ENCODE results near the gene DNAH1.
"Not testable (repeated sequence)": the region's sequence is repeated elsewhere in the genome, so short reads cannot be mapped to it uniquely, and the experiment has no call there.

DNAH1 gene

GRCh38 chr3:52313774-52314188 is 2.3 kb upstream of the DNAH1 start:
- no peak for DNase-seq

GRCh38 chr3:52314489-52314888 is 1.6 kb upstream of the DNAH1 start:
- no peak for DNase-seq

DNA sequence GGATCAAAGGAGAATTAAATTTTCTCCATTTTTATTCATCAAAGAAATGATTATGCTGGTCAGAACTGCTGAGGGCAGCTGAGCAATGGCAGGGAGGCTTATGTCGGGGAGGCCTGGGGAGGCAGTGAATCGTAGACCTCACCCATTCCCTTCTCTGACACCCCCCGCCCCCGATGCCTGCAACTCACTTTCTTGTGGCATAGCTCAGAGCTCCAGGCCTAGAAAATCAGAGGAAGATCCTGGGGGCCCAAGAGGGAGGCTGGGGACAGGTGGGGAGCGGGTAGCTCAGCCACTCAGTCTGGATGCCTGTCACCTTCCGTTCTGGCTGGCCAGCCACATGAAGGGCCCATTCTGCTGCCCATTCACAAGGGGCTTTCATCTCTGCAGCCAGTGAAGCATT is 1.1 kb upstream of the DNAH1 start:
- DNase-seq = no peak

GRCh38 chr3:52317208-52318000 is 1.3 kb downstream of the DNAH1 start:
- peak; percentile 60 to 65 for DNase-seq

- no peak for DNase-seq
These were observed 2.2 kb downstream of the DNAH1 start for GRCh38 chr3:52318186-52318816.

DNA sequence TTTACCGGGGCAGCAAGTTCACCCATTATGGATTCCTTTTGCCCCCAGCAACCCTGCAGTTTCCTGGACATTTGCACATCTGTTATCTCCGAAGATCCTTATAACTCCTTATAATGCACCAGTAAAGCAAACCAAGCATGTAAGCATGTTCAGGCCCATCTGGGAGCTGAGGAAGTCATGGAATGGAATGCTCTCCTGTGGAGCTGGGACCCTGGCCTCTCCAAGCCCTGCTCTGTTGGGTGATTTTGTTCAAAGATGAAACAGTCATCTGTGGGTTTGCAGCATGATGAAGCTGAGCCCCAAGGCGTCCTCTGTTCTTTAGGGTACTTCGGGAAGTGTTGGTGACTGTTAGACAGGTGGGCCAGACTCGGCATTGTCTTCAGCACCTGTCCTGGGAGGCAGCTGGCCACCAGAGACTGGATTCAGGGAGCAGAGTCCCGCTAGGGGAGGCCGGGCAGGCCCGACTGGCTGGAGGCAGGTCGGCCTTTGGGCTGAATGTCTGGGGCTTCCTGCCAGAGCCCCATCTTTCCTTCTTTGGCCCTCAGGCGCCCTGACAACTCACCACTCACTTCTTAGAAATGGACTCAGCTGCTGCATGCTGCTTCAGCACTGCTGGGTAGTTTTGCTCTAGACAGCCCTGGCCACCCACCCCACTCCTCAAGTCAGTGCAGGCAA is 3.9 kb downstream of the DNAH1 start:
- no peak for DNase-seq

GRCh38 chr3:52321481-52321880 is 5.4 kb downstream of the DNAH1 start:
- no peak for DNase-seq

DNA sequence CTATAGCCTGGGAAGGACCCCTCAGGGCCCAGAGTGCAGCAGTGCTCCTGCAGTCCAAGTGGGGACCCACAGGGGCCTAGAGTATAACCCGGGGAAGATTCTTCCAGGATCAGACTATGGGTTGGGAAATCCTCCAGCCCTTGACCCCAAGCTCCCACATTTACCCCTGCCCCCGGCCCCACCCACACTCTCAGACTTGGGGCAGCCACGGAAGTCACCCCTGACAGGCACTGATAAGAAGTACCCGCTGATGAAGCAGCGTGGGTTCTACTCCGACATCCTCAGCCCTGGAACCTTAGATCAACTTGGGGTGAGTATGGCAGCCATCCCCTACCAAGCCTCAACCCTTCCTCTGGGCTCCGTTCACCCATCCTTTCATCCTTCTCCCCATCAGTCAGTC is 6.3 kb downstream of the DNAH1 start:
- DNase-seq = no peak

DNA sequence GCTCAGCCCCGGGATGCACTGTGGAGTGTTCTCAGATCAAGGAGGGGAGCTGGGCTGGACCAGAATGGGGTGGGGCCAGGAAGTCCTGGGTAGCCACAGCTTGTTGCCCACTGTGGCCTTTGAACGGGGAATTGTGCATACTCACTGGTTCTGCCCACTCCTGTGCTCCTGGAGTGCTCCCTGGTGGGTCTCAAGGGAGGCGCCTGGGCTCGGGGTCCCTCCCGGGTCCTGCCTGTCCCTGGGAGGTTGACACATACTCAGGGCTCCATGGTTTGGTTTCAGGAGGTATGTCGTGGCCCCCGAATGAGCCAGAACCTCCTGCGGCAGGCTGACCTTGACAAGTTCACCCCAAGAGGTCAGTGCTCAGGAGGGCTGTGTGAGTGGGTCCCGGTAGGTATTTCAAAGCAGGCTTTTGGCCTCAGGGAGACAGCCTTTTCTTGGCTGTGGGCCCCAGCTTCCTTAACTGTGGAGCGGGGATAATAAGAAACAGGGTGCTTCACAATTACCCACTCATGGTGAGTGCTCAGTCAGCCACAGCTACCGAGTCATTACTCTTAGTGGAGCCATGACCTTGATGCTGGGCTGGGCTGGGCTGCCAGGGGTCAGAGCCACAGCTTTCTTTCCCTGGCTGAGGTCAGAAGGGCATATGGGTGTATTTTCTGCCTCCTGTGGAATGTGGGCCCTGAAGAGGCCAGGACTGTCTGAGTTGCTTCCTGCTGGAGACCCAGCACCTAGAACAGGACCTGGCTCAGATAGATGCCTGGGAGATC is 7.6 kb downstream of the DNAH1 start:
- no peak for DNase-seq

GRCh38 chr3:52324676-52325075 is 8.6 kb downstream of the DNAH1 start:
- no peak for DNase-seq

DNA sequence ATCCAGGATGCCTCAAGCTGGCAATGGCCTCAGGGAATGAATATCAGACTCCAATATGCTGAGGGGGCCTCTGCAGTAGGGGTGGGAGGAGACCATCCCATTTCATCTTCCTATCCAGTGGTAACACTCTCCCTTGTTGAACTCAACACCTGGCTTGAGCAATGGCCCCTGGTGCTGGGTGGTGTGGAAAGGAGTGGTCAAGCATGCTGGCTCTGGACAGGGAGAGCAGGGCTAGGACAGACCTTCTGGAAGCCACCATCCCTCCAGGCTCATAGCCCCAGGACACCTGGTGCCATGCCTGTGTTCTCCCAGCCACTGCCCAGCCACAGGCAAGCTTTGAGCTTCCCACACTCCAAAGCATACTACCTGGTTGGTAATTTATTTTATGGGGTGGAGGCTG is 9.6 kb downstream of the DNAH1 start:
- no peak for DNase-seq

DNA sequence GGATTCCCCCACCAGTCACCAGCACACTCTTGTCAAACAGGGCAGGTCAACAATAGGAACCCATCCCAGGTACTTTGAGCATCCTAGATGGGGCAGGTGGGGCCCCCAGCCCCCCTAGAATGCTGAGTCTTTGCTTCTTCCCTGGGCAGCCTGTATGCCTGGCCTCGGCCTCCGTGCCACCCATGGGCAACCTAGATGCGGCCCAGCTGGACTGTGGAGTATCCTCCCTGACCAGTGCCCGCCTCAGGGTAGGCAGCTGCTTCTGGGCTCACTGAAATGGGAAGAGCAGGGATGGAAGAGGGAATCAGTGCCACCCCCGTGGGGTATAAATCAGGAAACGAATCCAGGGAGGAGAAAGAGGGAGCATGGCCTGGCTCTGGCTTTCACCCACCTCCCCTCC is 10.9 kb downstream of the DNAH1 start:
- DNase-seq = no peak

DNA sequence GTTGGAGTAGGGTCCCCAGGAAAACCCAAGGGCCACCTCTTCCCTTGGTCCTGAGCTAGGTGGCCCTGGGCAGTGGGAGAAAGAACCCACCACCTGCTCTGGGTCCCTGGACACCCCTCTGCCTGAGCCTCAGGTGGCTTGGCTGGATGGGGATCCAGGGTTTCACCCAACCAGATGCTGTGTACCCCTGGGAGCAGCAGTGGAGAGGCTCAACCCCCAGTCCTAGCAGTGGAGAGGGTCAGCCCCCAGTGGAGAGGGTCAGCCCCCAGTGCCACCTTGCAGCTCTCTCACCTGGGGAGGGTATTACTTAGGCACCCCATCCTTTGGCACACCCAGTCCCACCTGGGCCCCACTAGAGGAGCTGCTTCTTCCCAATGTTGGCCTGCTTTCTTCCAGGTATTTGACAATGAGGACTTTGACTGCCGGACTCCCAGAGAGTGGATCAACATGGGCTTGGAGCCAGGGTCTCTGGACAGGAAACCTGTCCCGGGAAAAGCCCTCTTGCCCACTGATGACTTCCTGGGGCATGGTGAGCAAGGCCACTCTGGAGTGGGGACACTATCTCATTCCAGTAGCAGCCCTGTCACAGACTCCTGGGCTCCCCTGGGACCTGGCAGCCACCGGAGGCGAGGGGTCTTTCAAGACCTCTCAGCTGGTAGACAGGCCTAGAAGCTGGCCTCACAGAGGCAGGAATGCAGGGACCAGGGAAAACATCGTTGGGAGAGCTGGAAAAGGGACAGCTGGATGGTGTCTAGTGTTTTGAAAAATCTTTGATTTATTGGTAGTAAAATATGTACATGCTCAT is 11.6 kb downstream of the DNAH1 start:
- no peak for DNase-seq

DNA sequence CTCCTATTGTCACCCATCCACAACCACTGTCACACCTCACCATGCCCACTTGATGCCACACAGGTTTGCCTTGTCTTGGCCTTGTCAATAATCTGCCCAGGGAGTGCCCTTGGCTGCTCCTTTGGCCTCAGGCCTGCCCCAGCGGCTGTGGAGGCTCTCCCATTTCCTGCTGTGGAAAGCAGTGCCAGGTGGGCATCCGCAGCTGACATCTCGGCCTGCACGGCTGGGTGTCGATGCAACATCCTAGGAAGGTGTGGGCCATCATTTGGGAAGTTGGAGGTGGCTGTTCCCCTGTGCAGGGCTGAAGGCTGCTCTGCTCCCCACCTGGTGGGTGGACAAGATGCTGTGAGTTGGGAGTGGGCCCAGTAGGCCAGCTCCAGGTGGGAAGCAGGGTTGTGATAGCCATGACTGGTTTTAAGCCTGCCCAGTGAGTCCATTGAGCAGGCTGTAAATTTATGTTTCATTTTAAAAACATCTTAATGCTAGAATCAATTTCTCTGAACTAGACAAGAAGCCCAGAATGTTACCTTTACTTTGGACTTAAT is 12.5 kb downstream of the DNAH1 start:
- DNase-seq = no peak

- DNase-seq = no peak
These were observed 14.2 kb downstream of the DNAH1 start for GRCh38 chr3:52330194-52330805.

- no peak for DNase-seq
These were observed 15.0 kb downstream of the DNAH1 start for GRCh38 chr3:52331091-52331490.

GRCh38 chr3:52331906-52332305 is 15.8 kb downstream of the DNAH1 start:
- DNase-seq = no peak

DNA sequence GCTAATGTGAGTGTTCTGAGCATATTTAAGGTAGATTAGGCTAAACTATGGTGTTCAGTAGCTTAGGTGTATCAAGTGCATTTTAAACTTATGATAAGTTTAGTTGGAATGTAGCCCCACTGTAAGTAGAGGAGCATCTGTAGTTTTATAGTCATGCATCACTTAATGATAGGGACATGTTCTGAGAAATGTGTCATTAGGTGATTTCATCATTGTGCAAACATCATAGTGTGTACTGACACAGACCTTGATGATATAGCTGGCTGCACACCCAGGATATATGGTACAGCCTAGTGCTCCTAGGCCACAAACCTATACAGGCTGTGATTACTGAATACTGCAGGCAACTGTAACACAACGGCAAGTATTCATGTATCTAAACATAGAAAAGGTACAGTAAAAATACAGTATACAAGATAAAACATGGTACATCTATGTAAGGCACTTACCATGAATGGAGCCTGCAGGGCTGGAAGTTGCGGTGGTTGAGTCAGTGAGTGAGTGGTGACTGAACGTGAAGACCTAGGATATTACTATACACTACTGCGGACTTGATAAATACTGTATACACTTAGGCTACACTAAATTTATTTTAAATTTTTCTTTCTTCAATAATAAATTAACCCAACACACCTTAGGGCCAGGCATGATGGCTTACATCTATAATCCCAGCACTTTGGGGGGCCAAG is 17.9 kb downstream of the DNAH1 start:
- DNase-seq = no peak

GRCh38 chr3:52338131-52338530 is 22.0 kb downstream of the DNAH1 start:
- not testable (repeated sequence) for DNase-seq

- DNase-seq = peak; percentile 41 to 54
These were observed 23.5 kb downstream of the DNAH1 start for GRCh38 chr3:52339612-52340011.

DNA sequence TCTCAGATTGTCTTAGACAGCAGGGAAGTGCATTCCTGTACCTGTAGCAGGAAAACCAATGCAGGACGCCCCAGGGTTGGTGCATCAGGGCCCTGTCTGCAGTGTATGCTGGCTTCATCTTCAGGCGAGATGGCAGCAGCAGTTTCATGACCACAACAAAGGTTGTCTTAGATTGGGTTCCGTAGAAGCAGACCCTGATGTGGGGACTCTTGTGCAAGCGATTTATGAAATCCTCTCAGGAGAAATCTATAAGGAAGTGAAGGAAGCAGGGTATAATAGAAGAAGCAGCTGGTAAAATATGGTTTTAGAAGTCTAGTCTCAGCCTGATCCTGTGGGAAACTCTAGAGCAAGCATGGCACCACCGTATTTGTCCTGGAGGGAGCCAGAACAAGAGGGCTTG is 25.0 kb downstream of the DNAH1 start:
- DNase-seq = no peak

Data from activated CD4-positive, alpha-beta T cell treated with anti-CD3 and anti-CD28 coated beads for 4 hours (primary cell).